NOMO-1 (cell line): ENCODE data around the gene PCDHA4.

Experiments used
- DNase-seq, 2 experiments: peaks; one replicate each; lab custom pipeline; 2025; ENCODE audit not compliant: unreplicated experiment in 2 of 2; lab: John Stamatoyannopoulos, UW

PCDHA4 gene

GRCh38 chr5:140855772-140856674 lies 49.2 kb downstream of the PCDHA4 start, which contains the start of gene PCDHA10:
Gene PCDHA10, plus strand, starts transcription at chr5:140855897. Its CDS starts 152 bp downstream, at chr5:140856049.
- no peak for DNase-seq

- DNase-seq, result no peak
Measured at GRCh38 chr5:140857177-140857986, 50.5 kb downstream of the PCDHA4 start.

- DNase-seq, result no peak
Measured at GRCh38 chr5:140857987-140858240, 51.0 kb downstream of the PCDHA4 start.

- no peak for DNase-seq
Measured at GRCh38 chr5:140862441-140863295, 55.8 kb downstream of the PCDHA4 start.
